ENCODE measurements around the gene FAM25G.
"Not testable (repeated sequence)": the region's sequence is repeated elsewhere in the genome, so short reads cannot be mapped to it uniquely, and the experiment has no call there.

- not testable (repeated sequence) for TF ChIP-seq EZH2 (IDR thresholded peaks at IDR 0.05; ENCODE audit: borderline replicate concordance, low read length)
- TF ChIP-seq, protein P1, sequence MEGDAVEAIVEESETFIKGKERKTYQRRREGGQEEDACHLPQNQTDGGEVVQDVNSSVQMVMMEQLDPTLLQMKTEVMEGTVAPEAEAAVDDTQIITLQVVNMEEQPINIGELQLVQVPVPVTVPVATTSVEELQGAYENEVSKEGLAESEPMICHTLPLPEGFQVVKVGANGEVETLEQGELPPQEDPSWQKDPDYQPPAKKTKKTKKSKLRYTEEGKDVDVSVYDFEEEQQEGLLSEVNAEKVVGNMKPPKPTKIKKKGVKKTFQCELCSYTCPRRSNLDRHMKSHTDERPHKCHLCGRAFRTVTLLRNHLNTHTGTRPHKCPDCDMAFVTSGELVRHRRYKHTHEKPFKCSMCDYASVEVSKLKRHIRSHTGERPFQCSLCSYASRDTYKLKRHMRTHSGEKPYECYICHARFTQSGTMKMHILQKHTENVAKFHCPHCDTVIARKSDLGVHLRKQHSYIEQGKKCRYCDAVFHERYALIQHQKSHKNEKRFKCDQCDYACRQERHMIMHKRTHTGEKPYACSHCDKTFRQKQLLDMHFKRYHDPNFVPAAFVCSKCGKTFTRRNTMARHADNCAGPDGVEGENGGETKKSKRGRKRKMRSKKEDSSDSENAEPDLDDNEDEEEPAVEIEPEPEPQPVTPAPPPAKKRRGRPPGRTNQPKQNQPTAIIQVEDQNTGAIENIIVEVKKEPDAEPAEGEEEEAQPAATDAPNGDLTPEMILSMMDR (IDR thresholded peaks at IDR 0.05; ENCODE audit: low read length) = not testable (repeated sequence)
Observed at GRCh38 chr10:47483923-47484322, 7.6 kb downstream of the FAM25G start, which contains the start of gene ANXA8.
